ENCODE results near the gene LRCH1. TPM values are rescaled to one million over a fixed set of nuclear protein-coding genes. Genes with fewer than 3 reads are reported as not detected.
"Not testable (repeated sequence)": the region's sequence is repeated elsewhere in the genome, so short reads cannot be mapped to it uniquely, and the experiment has no call there.

The LRCH1 gene
- total RNA-seq, 1 donor from 2014 or later, result 21.8 TPM

- no peak for DNase-seq
Observed at GRCh38 chr13:46720189-46720588, 167.2 kb downstream of the LRCH1 start.

DNA sequence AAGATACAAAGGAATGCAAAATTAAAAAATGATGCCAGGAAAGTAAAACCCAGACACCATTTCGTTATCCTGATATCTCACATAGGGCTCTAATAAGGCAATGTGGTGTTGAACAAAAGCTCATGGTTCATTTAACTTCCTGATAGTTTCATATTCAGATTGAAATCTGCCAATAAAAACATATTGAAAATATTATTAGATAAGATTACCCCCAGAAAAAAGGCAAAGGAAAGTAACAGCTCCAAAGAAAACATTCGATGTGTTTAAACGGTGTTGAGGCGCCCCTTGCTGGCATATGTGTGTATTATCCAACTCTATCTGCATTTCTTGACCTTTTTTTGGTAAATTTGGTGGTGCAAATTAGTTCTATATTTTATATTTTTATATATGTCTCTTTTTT, 168.1 kb downstream of the LRCH1 start:
- DNase-seq, result peak; percentile 81

DNA sequence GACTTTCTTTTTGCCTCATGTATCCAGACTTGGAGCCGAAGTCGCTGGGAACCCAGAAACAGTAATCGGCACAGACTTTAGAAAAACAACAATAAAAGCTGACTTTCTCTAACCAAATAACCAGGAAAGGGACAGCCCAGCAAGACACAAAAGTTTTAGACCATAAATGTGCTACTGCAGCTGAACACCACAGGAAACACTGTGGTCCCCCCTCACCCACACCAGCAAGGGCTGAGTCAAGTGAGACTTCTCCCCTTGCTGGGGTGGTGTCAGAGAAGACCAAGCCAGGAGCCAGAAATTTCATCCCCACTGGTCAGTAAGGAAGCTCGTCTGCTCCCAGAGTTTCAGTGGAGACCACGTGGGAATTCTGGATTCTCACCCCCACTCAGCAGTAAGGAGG, 173.4 kb downstream of the LRCH1 start:
- DNase-seq, result no peak

GRCh38 chr13:46728777-46729176, 175.8 kb downstream of the LRCH1 start:
- no peak for DNase-seq

- DNase-seq, result no peak
Observed at GRCh38 chr13:46731535-46731934, 178.6 kb downstream of the LRCH1 start.

DNA sequence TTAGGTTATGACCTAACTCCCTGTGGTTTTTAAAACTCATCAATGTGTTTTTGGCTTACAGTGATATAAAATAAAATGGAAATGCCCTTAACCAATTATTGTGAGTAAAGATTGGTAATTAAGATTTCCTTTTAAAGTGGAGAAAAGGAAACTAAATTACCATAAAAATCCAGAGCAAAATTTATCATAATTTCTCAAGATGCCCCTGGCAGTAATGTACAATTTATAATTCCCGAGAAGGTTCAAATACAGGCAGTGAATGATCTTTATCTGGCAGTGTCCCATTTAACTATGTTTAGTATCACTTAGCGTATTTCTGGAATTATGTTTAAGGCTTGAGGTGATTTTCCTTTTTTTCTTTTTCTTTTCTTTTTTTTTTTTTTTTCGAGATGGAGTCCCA, 182.5 kb downstream of the LRCH1 start:
- DNase-seq, result no peak

GRCh38 chr13:46736541-46737310, 183.8 kb downstream of the LRCH1 start:
- no peak for DNase-seq

GRCh38 chr13:46738055-46738454, 185.1 kb downstream of the LRCH1 start:
- DNase-seq, result no peak

- DNase-seq, result no peak
Observed at GRCh38 chr13:46738766-46739165, 185.8 kb downstream of the LRCH1 start.

- DNase-seq, result no peak
Observed at GRCh38 chr13:46739447-46740098, 186.6 kb downstream of the LRCH1 start.

DNA sequence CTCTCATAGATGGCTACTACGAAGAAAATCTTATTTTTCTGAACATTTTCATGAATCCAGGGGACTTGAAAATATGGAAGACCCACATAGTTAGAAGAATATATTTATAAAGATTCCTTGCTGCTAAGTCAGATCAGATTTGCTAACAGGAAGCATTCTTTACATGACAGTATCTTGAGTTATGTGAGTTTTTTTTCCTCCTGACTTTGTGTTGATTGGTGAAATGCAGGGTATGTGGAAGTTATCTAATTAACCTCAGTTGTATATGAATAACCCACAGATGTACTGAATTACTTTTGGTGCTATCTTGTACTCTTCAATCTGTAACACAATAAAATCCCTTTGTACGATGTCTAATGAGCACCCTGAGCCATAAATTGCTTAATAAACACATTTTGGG, 190.2 kb downstream of the LRCH1 start:
- DNase-seq, result peak; percentile 12

DNA sequence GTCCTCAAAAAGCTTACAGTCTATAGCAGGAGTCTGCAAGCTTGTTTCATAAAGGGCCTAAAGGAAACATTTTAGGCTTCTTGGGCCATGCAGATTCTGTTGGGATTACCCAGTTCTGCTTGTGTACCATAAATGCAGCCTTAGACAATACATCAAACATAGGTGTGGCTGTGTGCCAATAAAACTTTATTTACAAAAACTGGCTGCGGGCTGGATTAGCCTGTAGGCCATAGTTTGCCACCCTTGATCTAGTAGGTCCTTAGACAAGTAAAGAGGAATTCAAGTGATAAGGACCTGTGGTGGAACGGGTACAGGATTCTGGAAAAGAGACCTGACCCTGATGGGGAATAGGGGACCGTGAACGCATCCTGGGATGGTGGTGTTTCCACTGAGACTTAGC, 192.1 kb downstream of the LRCH1 start:
- no peak for DNase-seq

- no peak for DNase-seq
Observed at GRCh38 chr13:46745706-46746105, 192.7 kb downstream of the LRCH1 start.

DNA sequence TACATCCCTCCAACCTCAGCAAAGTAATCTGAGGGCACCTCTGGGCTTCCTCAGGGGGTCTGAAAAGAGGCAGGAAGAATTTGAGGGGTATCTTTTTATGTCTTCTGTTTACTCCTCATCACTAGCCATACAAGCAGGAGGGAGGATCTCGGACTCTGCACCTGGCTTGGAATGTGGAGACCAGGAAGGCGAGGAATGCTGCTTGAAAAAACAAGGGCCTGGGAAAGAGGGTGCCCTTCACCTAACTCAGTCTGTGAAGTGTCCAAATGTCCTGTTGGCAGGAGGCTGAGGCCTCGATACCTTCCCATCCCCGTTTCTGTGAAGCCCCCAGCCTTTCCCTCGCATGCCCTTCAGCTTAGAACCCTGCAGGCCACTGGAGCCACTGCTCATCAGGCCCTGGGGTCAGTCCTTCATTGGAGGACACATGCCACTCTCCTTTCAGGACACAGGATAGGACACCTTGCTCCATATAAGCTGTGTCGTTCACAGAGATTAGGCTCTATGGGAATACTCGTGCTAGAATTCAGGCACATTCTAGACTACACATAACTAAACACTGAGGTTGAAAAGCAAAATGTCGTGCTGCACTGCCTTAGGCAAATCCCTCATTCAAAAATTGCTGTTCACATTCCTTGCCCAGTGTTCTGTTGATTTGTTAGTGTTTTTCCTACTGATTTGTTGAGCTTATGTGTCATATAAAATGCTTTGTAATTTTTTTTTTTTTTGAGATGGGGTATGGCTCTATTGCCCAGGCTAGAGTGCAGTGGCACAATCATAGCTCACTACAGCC, 194.3 kb downstream of the LRCH1 start:
- DNase-seq, result no peak

GRCh38 chr13:46748300-46748699, 195.3 kb downstream of the LRCH1 start:
- DNase-seq, result no peak

GRCh38 chr13:46749951-46750350, 197.0 kb downstream of the LRCH1 start:
- peak; percentile 13 for DNase-seq

GRCh38 chr13:46751811-46752635, 199.1 kb downstream of the LRCH1 start:
- DNase-seq, result peak; percentile 17

- DNase-seq, result no peak
Observed at GRCh38 chr13:46753137-46753536, 200.2 kb downstream of the LRCH1 start.

DNA sequence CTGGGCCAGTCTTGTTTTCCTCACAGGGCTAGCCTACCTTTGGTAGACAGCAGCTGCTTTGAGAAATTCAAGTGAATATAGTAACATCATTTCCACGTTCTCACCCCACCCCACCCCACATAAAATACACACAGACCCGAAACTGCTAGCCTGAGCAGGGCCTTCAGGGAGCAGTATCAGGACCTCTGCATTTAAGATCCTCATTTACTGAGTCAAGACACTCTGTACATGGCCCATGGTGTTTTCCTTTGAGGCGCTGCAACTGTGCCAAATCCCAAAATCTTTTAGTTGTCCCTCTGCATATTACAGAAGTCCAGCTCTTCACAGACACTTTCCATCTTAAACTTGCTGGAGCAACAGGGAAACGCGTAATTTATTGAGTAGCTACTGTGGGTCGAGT, 200.9 kb downstream of the LRCH1 start:
- no peak for DNase-seq

- DNase-seq, result no peak
Observed at GRCh38 chr13:46754812-46755211, 201.8 kb downstream of the LRCH1 start.

DNA sequence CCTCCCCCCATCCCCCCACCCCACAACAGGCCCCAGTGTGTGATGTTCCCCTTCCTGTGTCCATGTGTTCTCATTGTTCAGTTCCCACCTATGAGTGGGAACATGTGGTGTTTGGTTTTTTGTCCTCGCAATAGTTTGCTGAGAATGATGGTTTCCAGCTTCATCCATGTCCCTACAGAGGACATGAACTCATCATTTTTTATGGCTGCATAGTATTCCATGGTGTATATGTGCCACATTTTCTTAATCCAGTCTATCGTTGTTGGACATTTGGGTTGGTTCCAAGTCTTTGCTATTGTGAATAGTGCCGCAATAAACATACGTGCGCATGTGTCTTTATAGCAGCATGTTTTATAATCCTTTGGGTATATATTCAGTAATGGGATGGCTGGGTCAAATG, 202.5 kb downstream of the LRCH1 start:
- DNase-seq, result not testable (repeated sequence)

DNA sequence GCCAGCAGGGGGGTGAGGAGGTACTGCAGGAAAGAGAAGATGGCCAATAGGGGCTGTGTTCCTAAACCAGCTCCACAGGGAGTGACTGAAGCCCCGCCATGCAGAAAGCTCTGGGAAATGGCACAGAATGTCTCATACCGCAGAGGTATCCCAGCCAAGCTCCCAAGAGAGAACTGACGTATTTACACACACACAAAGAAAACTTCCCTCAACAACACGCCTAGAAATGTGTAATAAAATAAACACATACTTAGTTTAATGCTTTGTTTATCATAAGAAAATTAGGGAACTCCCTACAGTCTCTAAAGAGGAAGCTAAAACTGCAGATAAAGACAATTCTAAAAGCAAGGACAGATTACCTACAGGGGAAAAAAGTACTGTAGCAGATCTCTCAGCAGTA, 204.0 kb downstream of the LRCH1 start:
- DNase-seq, result peak; percentile 16

DNA sequence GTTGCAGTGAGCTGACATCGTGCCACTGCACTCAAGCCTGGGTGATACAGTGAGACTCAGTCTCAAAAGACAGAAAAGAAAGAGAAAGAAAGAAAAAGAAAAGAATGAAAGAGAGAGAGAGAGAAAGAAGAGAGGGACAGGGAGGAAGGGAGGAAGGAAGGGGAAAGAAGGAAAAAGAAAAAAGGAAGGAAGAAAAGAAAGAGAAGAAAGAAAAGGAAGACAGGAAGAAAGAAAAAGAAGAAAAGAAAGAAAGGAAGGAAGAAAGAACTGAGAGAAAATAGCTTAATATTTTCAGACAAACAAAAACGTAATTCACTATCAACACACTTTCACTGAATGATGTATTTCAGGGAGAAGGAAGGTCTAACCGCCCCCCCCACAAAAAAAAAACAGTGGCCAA, 204.7 kb downstream of the LRCH1 start:
- DNase-seq, result no peak
